Prostate gland (tissue), 2 donors: ENCODE measurements around the gene SOX10.
"Not testable (repeated sequence)": the region's sequence is repeated elsewhere in the genome, so short reads cannot be mapped to it uniquely, and the experiment has no call there.

Source experiments
- CTCF ChIP-seq, 4 experiments: fragments of 200-600 bp in 2 of 4; fragments of 450-650 bp in 2 of 4; sonication (generic) in 2 of 4; IDR thresholded peaks; 1 replicate in 3 of 4; 2 replicates in 1 of 4; pipeline ENCODE4 v1.5.1; 2016 to 2019; ENCODE audit warnings: antibody characterized with exemption in 4 of 4, mild to moderate bottlenecking in 2 of 4, moderate library complexity in 2 of 4
- POLR2A ChIP-seq: fragments of 450-650 bp; IDR thresholded peaks from one replicate; pipeline ENCODE4 v1.6.1; 2016; ENCODE audit warnings: antibody characterized with exemption, mild to moderate bottlenecking
- POLR2AphosphoS5 ChIP-seq: sonication (generic); formaldehyde crosslinking; IDR thresholded peaks from one replicate; pipeline ENCODE4 v1.6.1; 2017; ENCODE audit warnings: antibody characterized with exemption

GRCh38 chr22:37976022-37976421 lies 8.3 kb downstream of the SOX10 start:
- TF ChIP-seq POLR2AphosphoS5; POLR2A; CTCF (IDR thresholded peaks at IDR 0.05): not testable (repeated sequence)
